ENCODE data around the gene ITGB3BP.
"Not testable (repeated sequence)": the region's sequence is repeated elsewhere in the genome, so short reads cannot be mapped to it uniquely, and the experiment has no call there.

The ITGB3BP gene, protein sequence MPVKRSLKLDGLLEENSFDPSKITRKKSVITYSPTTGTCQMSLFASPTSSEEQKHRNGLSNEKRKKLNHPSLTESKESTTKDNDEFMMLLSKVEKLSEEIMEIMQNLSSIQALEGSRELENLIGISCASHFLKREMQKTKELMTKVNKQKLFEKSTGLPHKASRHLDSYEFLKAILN

GRCh38 chr1:63522891-63523728 lies at the start of gene ITGB3BP, which contains the start of gene EFCAB7:
Gene ITGB3BP, minus strand, starts transcription at chr1:63523225. Its CDS starts 92 bp downstream, at chr1:63523133.
Gene EFCAB7, plus strand, starts transcription at chr1:63523525. Its CDS starts 2,048 bp downstream, at chr1:63525573.
- peak; percentile 88 for DNase-seq (ENCODE audit: low read depth)

DNA sequence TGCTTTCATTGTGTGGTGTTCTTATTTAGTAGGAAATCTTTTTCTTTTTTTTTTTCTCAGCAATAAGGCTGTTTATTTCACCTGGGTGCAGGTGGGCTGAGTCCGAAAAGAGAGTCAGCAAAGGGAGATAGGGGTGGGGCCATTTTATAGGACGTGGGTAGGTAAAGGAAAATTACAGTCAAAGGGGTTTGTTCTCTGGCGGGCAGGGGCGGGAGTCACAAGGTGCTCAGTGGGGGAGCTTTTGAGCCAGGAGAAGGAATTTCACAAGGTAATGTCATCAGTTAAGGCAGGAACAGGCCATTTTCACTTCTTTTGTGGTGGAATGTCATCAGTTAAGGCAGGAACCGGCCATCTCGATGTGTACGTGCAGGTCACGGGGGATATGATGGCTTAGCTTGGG lies 49.7 kb upstream of the ITGB3BP start:
- DNase-seq (ENCODE audit: low read depth): not testable (repeated sequence)

GRCh38 chr1:63569640-63570316 lies 46.8 kb upstream of the ITGB3BP start:
- no peak for DNase-seq (ENCODE audit: low read depth)

- no peak for DNase-seq (ENCODE audit: low read depth)
Observed at GRCh38 chr1:63569068-63569467, 46.0 kb upstream of the ITGB3BP start.

DNA sequence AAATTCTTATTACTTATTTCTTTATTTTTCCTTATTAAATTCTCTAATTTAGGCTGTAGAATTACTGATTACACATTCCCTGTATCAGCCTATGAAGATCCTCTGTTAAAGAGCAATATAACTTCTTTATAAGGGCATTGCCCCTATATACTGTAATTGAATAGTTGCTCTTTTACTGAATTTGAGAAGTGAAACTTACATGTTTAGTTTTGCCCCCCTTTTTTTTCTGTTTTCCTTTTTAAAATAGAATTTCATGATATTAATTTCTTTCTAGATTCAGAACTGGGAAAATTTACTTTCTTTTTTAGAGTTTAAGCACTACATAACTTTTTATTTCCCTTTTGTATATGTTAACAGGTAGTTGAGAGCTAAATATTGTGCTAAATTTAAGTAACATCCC lies 40.7 kb upstream of the ITGB3BP start:
- DNase-seq (ENCODE audit: low read depth): no peak

GRCh38 chr1:63559357-63559756 lies 36.3 kb upstream of the ITGB3BP start:
- DNase-seq (ENCODE audit: low read depth): no peak

- peak; percentile 25 for DNase-seq (ENCODE audit: low read depth)
Observed at GRCh38 chr1:63557365-63557987, 34.5 kb upstream of the ITGB3BP start.

- no peak for DNase-seq (ENCODE audit: low read depth)
Observed at GRCh38 chr1:63555480-63555879, 32.5 kb upstream of the ITGB3BP start.

DNA sequence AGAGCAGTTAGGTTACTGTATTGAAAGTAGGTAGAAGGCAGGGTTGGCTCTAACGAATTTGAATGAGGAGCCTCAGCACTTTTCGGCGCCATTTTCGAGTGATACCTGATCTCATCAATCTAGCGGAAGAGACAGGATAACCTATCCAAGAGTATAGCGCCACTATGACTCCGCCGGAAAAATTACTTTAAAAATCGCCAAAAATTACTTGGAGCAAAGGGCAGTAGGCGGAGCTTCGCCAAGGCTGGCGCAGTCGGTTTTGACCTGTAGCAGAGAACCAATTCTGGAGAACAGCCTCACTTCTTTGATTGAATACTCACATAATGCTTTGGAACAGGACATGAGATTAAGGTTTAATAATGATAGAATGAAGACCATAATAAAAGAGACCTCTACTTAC lies 25.9 kb upstream of the ITGB3BP start:
- no peak for DNase-seq (ENCODE audit: low read depth)

- no peak for DNase-seq (ENCODE audit: low read depth)
Observed at GRCh38 chr1:63548303-63548702, 25.3 kb upstream of the ITGB3BP start.

DNA sequence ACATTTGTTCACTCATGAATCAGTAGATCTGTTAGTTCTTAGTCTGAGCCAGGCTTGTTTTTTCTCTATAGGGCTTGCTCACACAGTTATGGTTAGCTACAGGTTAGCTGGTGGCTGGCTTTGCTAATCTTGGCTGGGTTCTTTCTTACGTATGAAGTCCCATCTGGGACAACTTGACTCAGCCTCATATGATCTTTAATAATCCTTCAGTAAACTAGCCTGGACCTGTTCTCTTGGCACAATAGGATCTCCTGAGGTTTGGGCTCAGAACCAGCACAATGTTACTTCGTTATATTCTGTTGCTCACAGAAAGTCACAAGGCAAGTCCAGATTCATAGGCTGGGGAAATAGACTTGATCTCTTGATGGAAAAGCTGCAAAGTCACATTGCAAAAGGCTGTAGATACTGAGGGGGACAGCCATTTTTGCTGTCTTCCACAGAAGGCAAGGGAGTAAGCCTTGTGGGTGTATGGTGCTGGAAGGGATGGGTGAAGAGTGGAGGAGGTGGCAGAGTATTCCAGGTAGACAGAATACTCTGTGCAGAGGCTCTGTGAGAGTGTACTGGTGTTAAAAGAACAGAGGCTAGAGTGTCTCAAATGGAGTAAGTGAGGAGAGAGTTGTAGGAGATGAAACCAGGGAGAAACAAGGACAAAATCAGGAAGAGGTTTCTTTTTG lies 24.7 kb upstream of the ITGB3BP start:
- peak; percentile 99 for DNase-seq (ENCODE audit: low read depth)

DNA sequence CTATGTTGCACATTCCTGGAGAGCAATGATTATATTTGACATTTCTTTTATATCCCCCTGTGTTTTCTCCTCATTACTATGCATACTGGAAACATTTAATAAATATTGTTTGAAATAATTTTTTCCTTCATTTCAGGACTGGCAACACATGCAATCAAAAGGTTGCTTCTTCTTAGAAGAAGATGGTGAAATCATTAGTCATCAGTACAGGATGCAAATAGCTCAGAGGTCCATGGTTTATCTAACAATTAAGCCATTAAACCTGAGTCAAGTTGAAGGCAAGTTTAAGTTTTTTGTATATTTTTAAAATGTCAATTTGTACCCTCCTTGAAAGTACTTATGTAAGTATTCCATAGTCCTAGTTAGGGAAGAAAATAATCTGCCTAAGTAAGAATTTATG lies 22.8 kb upstream of the ITGB3BP start:
- no peak for DNase-seq (ENCODE audit: low read depth)

GRCh38 chr1:63537940-63538339 lies 14.9 kb upstream of the ITGB3BP start:
- no peak for DNase-seq (ENCODE audit: low read depth)

DNA sequence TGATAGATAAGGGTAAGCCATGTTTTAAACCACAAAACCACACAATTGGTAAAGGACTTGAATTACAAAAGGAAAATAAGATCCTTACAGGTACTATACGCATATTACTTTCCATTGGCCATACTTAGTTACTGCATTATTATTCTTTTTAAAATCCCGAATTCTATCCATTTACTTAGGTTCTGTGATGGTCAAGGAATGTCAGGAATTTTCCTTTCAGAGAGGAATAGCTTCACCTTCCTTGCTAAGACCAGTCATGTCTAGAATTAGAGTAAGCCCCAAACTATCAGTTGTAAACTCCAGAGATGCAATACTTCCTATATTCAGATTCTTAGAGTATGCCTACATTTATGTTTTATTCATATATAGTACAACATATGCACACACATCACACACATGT lies 14.0 kb upstream of the ITGB3BP start:
- DNase-seq (ENCODE audit: low read depth): no peak

DNA sequence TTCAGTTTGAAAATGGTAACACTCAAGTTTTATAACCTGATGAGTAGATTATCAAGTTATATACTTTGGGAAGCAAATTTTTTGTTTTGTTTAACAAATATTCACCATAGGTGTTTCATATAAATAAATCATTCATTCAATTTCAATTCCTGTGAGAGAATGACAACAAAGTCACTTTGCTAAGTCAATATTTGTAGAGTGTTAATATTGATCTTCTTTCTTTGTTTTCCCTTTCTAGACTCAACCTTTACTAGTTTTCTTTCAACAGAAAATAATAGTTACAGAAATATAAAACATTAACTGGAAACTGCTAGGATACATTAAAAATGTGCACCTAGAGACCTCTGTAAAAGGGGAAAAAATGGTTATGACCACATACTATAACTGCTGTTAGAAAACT lies 11.4 kb upstream of the ITGB3BP start:
- DNase-seq (ENCODE audit: low read depth): no peak

GRCh38 chr1:63533931-63534330 lies 10.9 kb upstream of the ITGB3BP start:
- no peak for DNase-seq (ENCODE audit: low read depth)

DNA sequence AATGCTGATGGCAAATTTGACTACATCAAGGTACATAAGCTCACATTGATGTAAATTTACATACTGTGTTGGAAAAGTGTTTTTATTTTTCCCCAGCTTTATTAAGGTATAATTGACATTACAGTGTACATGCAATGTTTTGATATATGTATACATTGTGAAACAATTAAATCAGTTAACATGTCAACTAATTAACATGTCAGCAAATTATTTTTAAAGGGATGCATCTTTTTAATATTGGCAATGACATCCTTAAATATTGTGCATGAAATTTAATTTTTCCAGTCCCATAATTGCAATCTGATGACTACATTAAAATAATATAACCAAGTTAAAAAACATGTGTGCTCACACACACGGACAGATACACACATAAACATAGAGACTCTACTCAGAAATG lies 9.7 kb upstream of the ITGB3BP start:
- no peak for DNase-seq (ENCODE audit: low read depth)

- no peak for DNase-seq (ENCODE audit: low read depth)
Observed at GRCh38 chr1:63524201-63524600, 1.2 kb upstream of the ITGB3BP start.

DNA sequence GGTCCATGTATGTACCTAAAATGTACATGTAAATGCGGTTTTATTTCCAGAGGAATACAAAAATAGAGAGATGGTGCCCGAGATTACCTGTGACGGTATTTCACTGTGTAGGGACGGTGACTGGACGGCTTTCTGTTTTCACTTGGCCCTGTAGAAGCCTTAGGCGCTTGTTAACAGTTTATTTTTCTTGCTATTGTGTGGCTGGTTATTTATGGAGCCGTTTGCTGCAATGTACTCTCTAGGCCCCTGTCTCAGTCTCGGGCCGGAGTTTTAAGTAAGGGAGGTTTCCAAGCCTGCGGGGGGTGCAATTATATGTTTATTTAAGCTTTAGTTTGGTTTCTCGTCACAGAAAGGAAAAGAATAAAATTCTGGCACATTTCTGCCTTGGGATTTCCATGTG lies 713 bp upstream of the ITGB3BP start:
- no peak for DNase-seq (ENCODE audit: low read depth)

GRCh38 chr1:63516629-63517028 lies 6.4 kb downstream of the ITGB3BP start:
- no peak for DNase-seq (ENCODE audit: low read depth)

- DNase-seq (ENCODE audit: low read depth): no peak
Observed at GRCh38 chr1:63512584-63512983, 10.4 kb downstream of the ITGB3BP start.

DNA sequence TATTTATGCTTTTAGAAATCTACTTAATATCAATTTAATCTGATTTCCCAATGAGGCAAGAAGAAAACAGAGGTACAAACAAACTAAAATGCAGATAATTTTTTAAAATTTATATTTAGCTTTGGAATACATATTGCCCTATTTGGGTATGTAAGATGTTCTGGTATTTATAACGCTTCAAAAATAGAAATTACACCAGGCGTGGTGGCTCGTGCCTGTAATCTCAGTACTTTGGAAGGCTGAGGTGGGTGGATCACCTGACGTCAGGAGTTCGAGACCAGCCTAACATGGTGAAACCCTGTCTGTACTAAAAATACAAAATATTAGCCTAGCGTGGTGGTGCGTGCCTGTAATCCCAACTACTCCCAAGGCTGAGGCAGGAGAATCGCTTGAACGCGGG lies 13.3 kb downstream of the ITGB3BP start:
- DNase-seq (ENCODE audit: low read depth): no peak
